ENCODE data around the gene MAP7. TPM values are rescaled to one million over a fixed set of nuclear protein-coding genes. Genes with fewer than 3 reads are reported as not detected.

Gene MAP7
- total and polyA plus RNA-seq, 9 of the 15 experiments (the other 6 are each of a cell fraction or from before 2014, with no cell fraction given) = 0.76 to 7.7 (median 3.9) TPM

DNA sequence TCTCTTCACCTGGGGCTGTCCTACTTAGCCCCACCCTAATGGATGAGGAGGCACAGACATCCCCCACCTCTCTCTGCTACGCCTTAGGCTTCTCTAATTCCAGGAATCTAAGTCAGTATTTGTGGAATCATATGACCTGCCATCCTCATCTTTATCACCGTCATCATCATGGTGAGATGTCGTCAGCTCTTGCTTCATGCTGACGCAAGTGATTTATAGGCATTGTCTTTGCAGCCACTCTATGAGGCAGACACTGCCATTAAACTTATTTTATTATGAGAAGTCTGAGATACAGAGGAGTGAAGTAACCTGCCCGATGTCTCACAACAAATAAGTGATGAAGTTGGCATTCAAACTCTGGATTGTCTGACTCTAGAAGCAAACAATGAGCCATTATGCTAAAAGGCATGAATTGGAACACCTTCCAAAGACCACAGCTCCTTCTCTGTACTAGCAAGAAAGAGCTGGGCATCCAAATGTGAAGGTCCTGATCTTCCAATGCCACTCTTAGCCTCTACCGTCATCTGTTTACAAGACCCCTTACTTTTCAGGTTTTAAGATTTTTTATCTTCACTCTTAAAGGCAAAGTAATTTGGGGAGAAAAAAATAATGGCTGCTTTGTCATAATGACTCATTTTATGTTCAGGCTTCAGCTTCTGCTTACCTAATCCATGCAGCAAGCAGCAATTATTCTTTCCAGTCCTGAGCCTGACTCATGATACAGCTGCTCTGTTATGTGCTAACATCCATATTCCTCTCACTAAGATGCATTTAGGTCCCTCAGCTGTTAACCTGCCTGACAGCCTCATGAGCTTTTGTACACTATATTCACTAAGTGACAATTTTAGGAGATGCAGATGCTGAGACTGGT is 146.9 kb downstream of the MAP7 start (continued):
- no peak for TF ChIP-seq ZNF121 (CRISPR knock-in tag; conservative IDR thresholded peaks at IDR 0.05)
- TF ChIP-seq ZFP36 (IDR thresholded peaks at IDR 0.05; ENCODE audit: low read depth, low read length, partially characterized antibody) = peak; percentile 21
- TF ChIP-seq CBX5 (IDR thresholded peaks at IDR 0.05; ENCODE audit: borderline replicate concordance, low read depth) = no peak
- TF ChIP-seq, protein P1, sequence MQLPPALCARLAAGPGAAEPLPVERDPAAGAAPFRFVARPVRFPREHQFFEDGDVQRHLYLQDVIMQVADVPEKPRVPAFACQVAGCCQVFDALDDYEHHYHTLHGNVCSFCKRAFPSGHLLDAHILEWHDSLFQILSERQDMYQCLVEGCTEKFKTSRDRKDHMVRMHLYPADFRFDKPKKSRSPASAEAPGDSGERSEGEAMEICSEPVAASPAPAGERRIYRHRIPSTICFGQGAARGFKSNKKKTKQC (CRISPR knock-in tag; IDR thresholded peaks at IDR 0.05) = no peak
- no peak for TF ChIP-seq PTRF (tag; IDR thresholded peaks at IDR 0.05)
- TF ChIP-seq, protein P2, sequence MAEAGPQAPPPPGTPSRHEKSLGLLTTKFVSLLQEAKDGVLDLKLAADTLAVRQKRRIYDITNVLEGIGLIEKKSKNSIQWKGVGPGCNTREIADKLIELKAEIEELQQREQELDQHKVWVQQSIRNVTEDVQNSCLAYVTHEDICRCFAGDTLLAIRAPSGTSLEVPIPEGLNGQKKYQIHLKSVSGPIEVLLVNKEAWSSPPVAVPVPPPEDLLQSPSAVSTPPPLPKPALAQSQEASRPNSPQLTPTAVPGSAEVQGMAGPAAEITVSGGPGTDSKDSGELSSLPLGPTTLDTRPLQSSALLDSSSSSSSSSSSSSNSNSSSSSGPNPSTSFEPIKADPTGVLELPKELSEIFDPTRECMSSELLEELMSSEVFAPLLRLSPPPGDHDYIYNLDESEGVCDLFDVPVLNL (CRISPR knock-in tag; IDR thresholded peaks at IDR 0.05; ENCODE audit: low read depth) = no peak
- no peak for TF ChIP-seq ZNF561 (CRISPR knock-in tag; conservative IDR thresholded peaks at IDR 0.05)
- no peak for TF ChIP-seq SRSF1 (IDR thresholded peaks at IDR 0.05; ENCODE audit: low read depth, low read length)
- peak; percentile 40; the same call in 1 of the 2 replicates for TF ChIP-seq TAL1 (IDR thresholded peaks at IDR 0.05)
- TF ChIP-seq MBD2 (IDR thresholded peaks at IDR 0.05; ENCODE audit: borderline replicate concordance, low read depth) = no peak
- TF ChIP-seq NCOR1 (IDR thresholded peaks at IDR 0.05) = peak; percentile 75
- TF ChIP-seq NELFE (IDR thresholded peaks at IDR 0.05; ENCODE audit: insufficient read depth, insufficient read length) = no peak
- peak; percentile 86; the same call in 1 of the 2 replicates for TF ChIP-seq MTA3 (IDR thresholded peaks at IDR 0.05; ENCODE audit: borderline replicate concordance)
- peak; percentile 86 for TF ChIP-seq NCOA1 (IDR thresholded peaks at IDR 0.05; ENCODE audit: low read depth)
- TF ChIP-seq ZNF76 (CRISPR knock-in tag; IDR thresholded peaks at IDR 0.05; ENCODE audit: borderline replicate concordance) = no peak
- TF ChIP-seq ZNF12 (CRISPR knock-in tag; IDR thresholded peaks at IDR 0.05) = no peak
- no peak for TF ChIP-seq KDM2B (CRISPR knock-in tag; IDR thresholded peaks at IDR 0.05)
- TF ChIP-seq ZNF79 (CRISPR knock-in tag; IDR thresholded peaks at IDR 0.05; ENCODE audit: low read depth) = no peak
- peak; percentile 63 to 87 for TF ChIP-seq MAZ (CRISPR knock-in tag; conservative IDR thresholded peaks at IDR 0.05 in 1 of 2, IDR thresholded peaks at IDR 0.05 in 1 of 2)
- no peak for TF ChIP-seq ZNF263 (CRISPR knock-in tag; IDR thresholded peaks at IDR 0.05; ENCODE audit: borderline replicate concordance)
- no peak for TF ChIP-seq SIN3B (IDR thresholded peaks at IDR 0.05; ENCODE audit: low read depth)
- no peak for TF ChIP-seq PTTG1 (tag; IDR thresholded peaks at IDR 0.05; ENCODE audit: low read depth)
- no peak for TF ChIP-seq PHTF2 (CRISPR knock-in tag; IDR thresholded peaks at IDR 0.05)
- no peak for TF ChIP-seq ILF3 (IDR thresholded peaks at IDR 0.05; ENCODE audit: borderline replicate concordance)
- peak; percentile 59 for TF ChIP-seq RAD51 (IDR thresholded peaks at IDR 0.05; ENCODE audit: borderline replicate concordance, low read depth)
- no peak for TF ChIP-seq XRCC5 (IDR thresholded peaks at IDR 0.05; ENCODE audit: low read depth, low read length)
- TF ChIP-seq, protein P3, sequence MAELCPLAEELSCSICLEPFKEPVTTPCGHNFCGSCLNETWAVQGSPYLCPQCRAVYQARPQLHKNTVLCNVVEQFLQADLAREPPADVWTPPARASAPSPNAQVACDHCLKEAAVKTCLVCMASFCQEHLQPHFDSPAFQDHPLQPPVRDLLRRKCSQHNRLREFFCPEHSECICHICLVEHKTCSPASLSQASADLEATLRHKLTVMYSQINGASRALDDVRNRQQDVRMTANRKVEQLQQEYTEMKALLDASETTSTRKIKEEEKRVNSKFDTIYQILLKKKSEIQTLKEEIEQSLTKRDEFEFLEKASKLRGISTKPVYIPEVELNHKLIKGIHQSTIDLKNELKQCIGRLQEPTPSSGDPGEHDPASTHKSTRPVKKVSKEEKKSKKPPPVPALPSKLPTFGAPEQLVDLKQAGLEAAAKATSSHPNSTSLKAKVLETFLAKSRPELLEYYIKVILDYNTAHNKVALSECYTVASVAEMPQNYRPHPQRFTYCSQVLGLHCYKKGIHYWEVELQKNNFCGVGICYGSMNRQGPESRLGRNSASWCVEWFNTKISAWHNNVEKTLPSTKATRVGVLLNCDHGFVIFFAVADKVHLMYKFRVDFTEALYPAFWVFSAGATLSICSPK (IDR thresholded peaks at IDR 0.05; ENCODE audit: borderline replicate concordance) = no peak
